ENCODE results near the gene RBM38. TPM values are rescaled to one million over a fixed set of nuclear protein-coding genes. Genes with fewer than 3 reads are reported as not detected.

Gene RBM38
- total and polyA plus RNA-seq, 9 of the 15 experiments (the other 6 are each of a cell fraction or from before 2014, with no cell fraction given): 0.28 to 82.4 (median 33.2) TPM

DNA sequence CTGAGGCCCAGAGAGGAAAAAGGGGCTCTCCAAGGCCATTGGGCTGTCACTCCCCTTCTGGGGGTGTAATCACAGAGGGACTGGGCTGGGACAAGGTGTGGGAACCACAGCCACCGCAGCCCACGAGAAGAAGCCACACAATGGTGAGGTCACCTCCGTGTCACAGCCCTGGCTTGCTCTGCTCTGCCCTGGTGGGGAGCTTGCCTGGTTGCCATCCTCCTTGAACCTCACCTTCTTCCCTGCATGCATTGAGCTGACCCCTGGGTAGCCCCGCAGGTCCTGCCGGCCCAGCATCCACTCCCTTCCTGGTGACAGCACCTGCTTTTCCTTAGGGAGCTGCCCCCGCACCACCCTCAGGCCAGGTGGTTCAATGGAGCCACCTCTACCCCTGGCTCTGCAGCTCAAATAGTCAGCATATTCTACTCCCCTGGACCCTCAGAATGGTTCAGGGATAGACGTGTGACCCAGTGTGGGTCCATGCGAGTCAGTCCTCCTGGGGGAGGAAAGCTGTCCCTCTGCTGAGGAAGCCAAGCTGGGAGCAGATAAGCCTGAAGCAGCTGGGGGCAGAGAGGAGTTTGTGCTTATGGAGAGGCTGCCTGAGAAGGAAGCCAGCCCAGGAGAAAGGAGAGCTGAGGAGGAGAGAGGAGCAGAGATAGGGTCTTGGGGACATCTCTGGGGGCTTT is 21.3 kb downstream of the RBM38 start (continued):
- TF ChIP-seq, protein P1, sequence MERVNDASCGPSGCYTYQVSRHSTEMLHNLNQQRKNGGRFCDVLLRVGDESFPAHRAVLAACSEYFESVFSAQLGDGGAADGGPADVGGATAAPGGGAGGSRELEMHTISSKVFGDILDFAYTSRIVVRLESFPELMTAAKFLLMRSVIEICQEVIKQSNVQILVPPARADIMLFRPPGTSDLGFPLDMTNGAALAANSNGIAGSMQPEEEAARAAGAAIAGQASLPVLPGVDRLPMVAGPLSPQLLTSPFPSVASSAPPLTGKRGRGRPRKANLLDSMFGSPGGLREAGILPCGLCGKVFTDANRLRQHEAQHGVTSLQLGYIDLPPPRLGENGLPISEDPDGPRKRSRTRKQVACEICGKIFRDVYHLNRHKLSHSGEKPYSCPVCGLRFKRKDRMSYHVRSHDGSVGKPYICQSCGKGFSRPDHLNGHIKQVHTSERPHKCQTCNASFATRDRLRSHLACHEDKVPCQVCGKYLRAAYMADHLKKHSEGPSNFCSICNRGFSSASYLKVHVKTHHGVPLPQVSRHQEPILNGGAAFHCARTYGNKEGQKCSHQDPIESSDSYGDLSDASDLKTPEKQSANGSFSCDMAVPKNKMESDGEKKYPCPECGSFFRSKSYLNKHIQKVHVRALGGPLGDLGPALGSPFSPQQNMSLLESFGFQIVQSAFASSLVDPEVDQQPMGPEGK (CRISPR knock-in tag; IDR thresholded peaks at IDR 0.05; ENCODE audit: borderline replicate concordance): no peak
- TF ChIP-seq RCOR1 (IDR thresholded peaks at IDR 0.05; ENCODE audit: borderline replicate concordance in 1 of 2, low read depth in 2 of 2, low read length in 2 of 2) (peak in 1 of 2 experiments; percentile 19; a peak in 1 of 4 replicates), ZNF780A (CRISPR knock-in tag; IDR thresholded peaks at IDR 0.05) (no peak), KLF1 (tag; IDR thresholded peaks at IDR 0.05) (no peak), DPF2 (IDR thresholded peaks at IDR 0.05) (peak; percentile 58), ZNF444 (CRISPR knock-in tag; IDR thresholded peaks at IDR 0.05) (no peak), KAT8 (IDR thresholded peaks at IDR 0.05; ENCODE audit: low read depth) (no peak), PTBP1 (IDR thresholded peaks at IDR 0.05; ENCODE audit: low read depth, low read length) (no peak), BACH1 (tag; IDR thresholded peaks at IDR 0.05) (no peak), HCFC1 (IDR thresholded peaks at IDR 0.05; ENCODE audit: low read depth, low read length) (no peak)
- TF ChIP-seq, protein P2, sequence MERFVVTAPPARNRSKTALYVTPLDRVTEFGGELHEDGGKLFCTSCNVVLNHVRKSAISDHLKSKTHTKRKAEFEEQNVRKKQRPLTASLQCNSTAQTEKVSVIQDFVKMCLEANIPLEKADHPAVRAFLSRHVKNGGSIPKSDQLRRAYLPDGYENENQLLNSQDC (CRISPR knock-in tag; IDR thresholded peaks at IDR 0.05): no peak
- TF ChIP-seq, protein P3, sequence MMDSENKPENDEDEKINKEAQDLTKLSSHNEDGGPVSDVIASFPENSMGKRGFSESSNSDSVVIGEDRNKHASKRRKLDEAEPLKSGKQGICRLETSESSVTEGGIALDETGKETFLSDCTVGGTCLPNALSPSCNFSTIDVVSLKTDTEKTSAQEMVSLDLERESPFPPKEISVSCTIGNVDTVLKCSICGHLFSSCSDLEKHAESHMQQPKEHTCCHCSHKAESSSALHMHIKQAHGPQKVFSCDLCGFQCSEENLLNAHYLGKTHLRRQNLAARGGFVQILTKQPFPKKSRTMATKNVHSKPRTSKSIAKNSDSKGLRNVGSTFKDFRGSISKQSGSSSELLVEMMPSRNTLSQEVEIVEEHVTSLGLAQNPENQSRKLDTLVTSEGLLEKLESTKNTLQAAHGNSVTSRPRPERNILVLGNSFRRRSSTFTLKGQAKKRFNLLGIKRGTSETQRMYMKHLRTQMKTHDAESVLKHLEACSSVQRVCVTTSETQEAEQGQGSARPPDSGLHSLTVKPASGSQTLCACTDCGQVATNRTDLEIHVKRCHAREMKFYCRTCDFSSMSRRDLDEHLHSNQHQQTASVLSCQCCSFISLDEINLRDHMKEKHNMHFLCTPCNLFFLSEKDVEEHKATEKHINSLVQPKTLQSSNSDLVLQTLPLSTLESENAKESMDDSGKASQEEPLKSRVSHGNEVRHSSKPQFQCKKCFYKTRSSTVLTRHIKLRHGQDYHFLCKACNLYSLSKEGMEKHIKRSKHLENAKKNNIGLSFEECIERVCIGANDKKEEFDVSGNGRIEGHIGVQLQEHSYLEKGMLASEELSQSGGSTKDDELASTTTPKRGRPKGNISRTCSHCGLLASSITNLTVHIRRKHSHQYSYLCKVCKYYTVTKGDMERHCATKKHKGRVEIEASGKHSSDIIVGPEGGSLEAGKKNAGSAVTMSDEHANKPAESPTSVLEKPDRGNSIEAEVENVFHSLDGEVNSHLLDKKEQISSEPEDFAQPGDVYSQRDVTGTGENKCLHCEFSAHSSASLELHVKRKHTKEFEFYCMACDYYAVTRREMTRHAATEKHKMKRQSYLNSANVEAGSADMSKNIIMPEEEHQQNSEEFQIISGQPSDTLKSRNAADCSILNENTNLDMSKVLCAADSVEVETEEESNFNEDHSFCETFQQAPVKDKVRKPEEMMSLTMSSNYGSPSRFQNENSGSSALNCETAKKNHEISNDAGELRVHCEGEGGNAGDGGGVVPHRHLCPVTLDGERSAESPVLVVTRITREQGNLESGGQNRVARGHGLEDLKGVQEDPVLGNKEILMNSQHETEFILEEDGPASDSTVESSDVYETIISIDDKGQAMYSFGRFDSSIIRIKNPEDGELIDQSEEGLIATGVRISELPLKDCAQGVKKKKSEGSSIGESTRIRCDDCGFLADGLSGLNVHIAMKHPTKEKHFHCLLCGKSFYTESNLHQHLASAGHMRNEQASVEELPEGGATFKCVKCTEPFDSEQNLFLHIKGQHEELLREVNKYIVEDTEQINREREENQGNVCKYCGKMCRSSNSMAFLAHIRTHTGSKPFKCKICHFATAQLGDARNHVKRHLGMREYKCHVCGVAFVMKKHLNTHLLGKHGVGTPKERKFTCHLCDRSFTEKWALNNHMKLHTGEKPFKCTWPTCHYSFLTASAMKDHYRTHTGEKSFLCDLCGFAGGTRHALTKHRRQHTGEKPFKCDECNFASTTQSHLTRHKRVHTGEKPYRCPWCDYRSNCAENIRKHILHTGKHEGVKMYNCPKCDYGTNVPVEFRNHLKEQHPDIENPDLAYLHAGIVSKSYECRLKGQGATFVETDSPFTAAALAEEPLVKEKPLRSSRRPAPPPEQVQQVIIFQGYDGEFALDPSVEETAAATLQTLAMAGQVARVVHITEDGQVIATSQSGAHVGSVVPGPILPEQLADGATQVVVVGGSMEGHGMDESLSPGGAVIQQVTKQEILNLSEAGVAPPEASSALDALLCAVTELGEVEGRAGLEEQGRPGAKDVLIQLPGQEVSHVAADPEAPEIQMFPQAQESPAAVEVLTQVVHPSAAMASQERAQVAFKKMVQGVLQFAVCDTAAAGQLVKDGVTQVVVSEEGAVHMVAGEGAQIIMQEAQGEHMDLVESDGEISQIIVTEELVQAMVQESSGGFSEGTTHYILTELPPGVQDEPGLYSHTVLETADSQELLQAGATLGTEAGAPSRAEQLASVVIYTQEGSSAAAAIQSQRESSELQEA (IDR thresholded peaks at IDR 0.05; ENCODE audit: low read depth): no peak
- TF ChIP-seq, protein P4, sequence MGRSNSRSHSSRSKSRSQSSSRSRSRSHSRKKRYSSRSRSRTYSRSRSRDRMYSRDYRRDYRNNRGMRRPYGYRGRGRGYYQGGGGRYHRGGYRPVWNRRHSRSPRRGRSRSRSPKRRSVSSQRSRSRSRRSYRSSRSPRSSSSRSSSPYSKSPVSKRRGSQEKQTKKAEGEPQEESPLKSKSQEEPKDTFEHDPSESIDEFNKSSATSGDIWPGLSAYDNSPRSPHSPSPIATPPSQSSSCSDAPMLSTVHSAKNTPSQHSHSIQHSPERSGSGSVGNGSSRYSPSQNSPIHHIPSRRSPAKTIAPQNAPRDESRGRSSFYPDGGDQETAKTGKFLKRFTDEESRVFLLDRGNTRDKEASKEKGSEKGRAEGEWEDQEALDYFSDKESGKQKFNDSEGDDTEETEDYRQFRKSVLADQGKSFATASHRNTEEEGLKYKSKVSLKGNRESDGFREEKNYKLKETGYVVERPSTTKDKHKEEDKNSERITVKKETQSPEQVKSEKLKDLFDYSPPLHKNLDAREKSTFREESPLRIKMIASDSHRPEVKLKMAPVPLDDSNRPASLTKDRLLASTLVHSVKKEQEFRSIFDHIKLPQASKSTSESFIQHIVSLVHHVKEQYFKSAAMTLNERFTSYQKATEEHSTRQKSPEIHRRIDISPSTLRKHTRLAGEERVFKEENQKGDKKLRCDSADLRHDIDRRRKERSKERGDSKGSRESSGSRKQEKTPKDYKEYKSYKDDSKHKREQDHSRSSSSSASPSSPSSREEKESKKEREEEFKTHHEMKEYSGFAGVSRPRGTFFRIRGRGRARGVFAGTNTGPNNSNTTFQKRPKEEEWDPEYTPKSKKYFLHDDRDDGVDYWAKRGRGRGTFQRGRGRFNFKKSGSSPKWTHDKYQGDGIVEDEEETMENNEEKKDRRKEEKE (IDR thresholded peaks at IDR 0.05; ENCODE audit: borderline replicate concordance in 1 of 2, control insufficient read depth in 1 of 2, low read depth in 2 of 2, low read length in 1 of 2): no peak
